Glutamatergic neuron (in vitro differentiated cells): ENCODE data around the gene SIX3. TPM values are rescaled to one million over a fixed set of nuclear protein-coding genes. Genes with fewer than 3 reads are reported as not detected.

ENCODE experiments used
- DNase-seq: peaks from one replicate; pipeline ENCODE4 v3.0.0; 2022
- H3K27ac Mint-ChIP-seq: one replicate; pipeline ENCODE4 v1.8.0; 2020; ENCODE audit warnings: mild to moderate bottlenecking, mixed read lengths, inconsistent platforms; ENCODE audit not compliant: unreplicated experiment
- H3K27me3 Mint-ChIP-seq: one replicate; pipeline ENCODE4 v1.8.0; 2020; ENCODE audit warnings: mild to moderate bottlenecking, moderate library complexity, mixed read lengths, inconsistent platforms; ENCODE audit not compliant: unreplicated experiment
- H3K36me3 Mint-ChIP-seq: one replicate; pipeline ENCODE4 v1.8.0; 2020; ENCODE audit warnings: mild to moderate bottlenecking, mixed read lengths, inconsistent platforms; ENCODE audit not compliant: unreplicated experiment
- H3K4me1 Mint-ChIP-seq: one replicate; pipeline ENCODE4 v1.8.0; 2020; ENCODE audit warnings: mild to moderate bottlenecking, low read depth, mixed read lengths, inconsistent platforms; ENCODE audit not compliant: unreplicated experiment
- H3K4me3 Mint-ChIP-seq: one replicate; pipeline ENCODE4 v1.8.0; 2020; ENCODE audit warnings: mild to moderate bottlenecking, mixed read lengths, inconsistent platforms; ENCODE audit not compliant: unreplicated experiment
- H3K9me3 Mint-ChIP-seq: one replicate; pipeline ENCODE4 v1.8.0; 2020; ENCODE audit warnings: mild to moderate bottlenecking, moderate library complexity, mixed read lengths, inconsistent platforms; ENCODE audit not compliant: unreplicated experiment
- total RNA-seq: library from RNA; stranded (reverse); fragmentation: NEBNext Ultra II Directional; extraction: Animal tissue kit (Norgen Biotek cat#: 25700); gene quantifications from one replicate; pipeline ENCODE4 v1.2.1, GENCODE V29; 2021; ENCODE audit not compliant: unreplicated experiment
- TF ChIP-seq, protein P1 (sequence below): fragments of 200-600 bp; sonication (generic); IDR thresholded peaks from one replicate; pipeline ENCODE4 v1.5.0; 2021; ENCODE audit not compliant: partially characterized antibody, unreplicated experiment

Gene SIX3
- total RNA-seq, 1 donor from 2014 or later, result 0.86 TPM

- Mint-ChIP-seq H3K4me1 (peaks cover 24% of the 10 kb centered on the region), H3K9me3 (peaks cover 20% of the 10 kb centered on the region)
These were observed 4.3 kb downstream of the SIX3 start for GRCh38 chr2:44945676-44946371.

GRCh38 chr2:44946372-44947027 is 5.0 kb downstream of the SIX3 start:
- peaks cover 21% of the 10 kb centered on the region for H3K9me3 Mint-ChIP-seq
- no peak overlapping the region for H3K27ac Mint-ChIP-seq
- TF ChIP-seq, protein P1, sequence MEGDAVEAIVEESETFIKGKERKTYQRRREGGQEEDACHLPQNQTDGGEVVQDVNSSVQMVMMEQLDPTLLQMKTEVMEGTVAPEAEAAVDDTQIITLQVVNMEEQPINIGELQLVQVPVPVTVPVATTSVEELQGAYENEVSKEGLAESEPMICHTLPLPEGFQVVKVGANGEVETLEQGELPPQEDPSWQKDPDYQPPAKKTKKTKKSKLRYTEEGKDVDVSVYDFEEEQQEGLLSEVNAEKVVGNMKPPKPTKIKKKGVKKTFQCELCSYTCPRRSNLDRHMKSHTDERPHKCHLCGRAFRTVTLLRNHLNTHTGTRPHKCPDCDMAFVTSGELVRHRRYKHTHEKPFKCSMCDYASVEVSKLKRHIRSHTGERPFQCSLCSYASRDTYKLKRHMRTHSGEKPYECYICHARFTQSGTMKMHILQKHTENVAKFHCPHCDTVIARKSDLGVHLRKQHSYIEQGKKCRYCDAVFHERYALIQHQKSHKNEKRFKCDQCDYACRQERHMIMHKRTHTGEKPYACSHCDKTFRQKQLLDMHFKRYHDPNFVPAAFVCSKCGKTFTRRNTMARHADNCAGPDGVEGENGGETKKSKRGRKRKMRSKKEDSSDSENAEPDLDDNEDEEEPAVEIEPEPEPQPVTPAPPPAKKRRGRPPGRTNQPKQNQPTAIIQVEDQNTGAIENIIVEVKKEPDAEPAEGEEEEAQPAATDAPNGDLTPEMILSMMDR, result no peak
- H3K27me3 Mint-ChIP-seq, result peaks cover 61% of the 10 kb centered on the region
- no peak overlapping the region for H3K4me3 Mint-ChIP-seq
- DNase-seq, result no peak
- H3K4me1 Mint-ChIP-seq, result peaks cover 26% of the 10 kb centered on the region
- no peaks in the 10 kb centered on the region for H3K36me3 Mint-ChIP-seq

More at GRCh38 chr2:44945676-44946371, 4.3 kb downstream of the SIX3 start:
- Mint-ChIP-seq H3K36me3 (no peaks in the 10 kb centered on the region), H3K27ac (no peak overlapping the region), H3K27me3 (peaks cover 57% of the 10 kb centered on the region), H3K4me3 (peak overlapping the region; percentile 60)
- DNase-seq, result no peak
- TF ChIP-seq, protein P1, result no peak

GRCh38 chr2:44947028-44947375 is 5.5 kb downstream of the SIX3 start:
- H3K9me3 Mint-ChIP-seq, result peaks cover 21% of the 10 kb centered on the region
- no peak overlapping the region for H3K4me3 Mint-ChIP-seq
- H3K4me1 Mint-ChIP-seq, result peaks cover 28% of the 10 kb centered on the region
- TF ChIP-seq, protein P1, result no peak
- H3K36me3 Mint-ChIP-seq, result no peaks in the 10 kb centered on the region
- peaks cover 57% of the 10 kb centered on the region for H3K27me3 Mint-ChIP-seq
- DNase-seq, result no peak
- H3K27ac Mint-ChIP-seq, result no peak overlapping the region

- Mint-ChIP-seq H3K4me3 (peak overlapping the region; percentile 48), H3K9me3 (peaks cover 21% of the 10 kb centered on the region), H3K27ac (no peak overlapping the region), H3K4me1 (peaks cover 25% of the 10 kb centered on the region), H3K36me3 (no peaks in the 10 kb centered on the region), H3K27me3 (peaks cover 56% of the 10 kb centered on the region)
- no peak for DNase-seq
- TF ChIP-seq, protein P1, result no peak
These were observed 7.2 kb downstream of the SIX3 start for GRCh38 chr2:44948565-44949328.
